ENCODE data around the gene PPP2R1B. TPM values are rescaled to one million over a fixed set of nuclear protein-coding genes. Genes with fewer than 3 reads are reported as not detected.
A peak's percentile ranks its signal among the peaks of the same experiment; 100 is the strongest.

The PPP2R1B gene
- total and polyA plus RNA-seq, 4 donors, result 33.2 to 316 (median 52.5) TPM

GRCh38 chr11:111776398-111777093, 10.4 kb upstream of the PPP2R1B start:
- DNase-seq (ENCODE audit: low spot score), result no peak
- 80% methylated on average over 6 of the region's 6 CpGs for whole genome bisulfite sequencing
- Histone ChIP-seq H3K27me3 (ENCODE audit: control insufficient read depth in 4 of 4, insufficient read depth in 4 of 4, low read length in 3 of 4) (no peaks in the 10 kb centered on the region), H3K4me3 (ENCODE audit: low read depth in 1 of 3, low read length in 3 of 3) (peak overlapping the region; percentile 32 to 62 (median 49)), H3K36me3 (ENCODE audit: control insufficient read depth in 4 of 4, insufficient read depth in 3 of 4, low read depth in 1 of 4, low read length in 3 of 4) (no peaks in the 10 kb centered on the region), H3K27ac (ENCODE audit: low read depth in 1 of 2, low read length in 2 of 2) (peak overlapping the region; percentile 73 to 91), H3K9me3 (ENCODE audit: control insufficient read depth in 4 of 4, low read length in 3 of 4) (no peaks in the 10 kb centered on the region), H3K9ac (ENCODE audit: low read depth in 1 of 2, low read length in 2 of 2) (peak overlapping the region in 1 of 2 donors; percentile 90), H3K4me1 (ENCODE audit: control insufficient read depth in 4 of 4, insufficient read depth in 4 of 4, low read length in 3 of 4) (peaks cover 6 to 66% (median 31%) of the 10 kb centered on the region in 4 donors)
- peak; percentile 60 for TF ChIP-seq SP1 (IDR thresholded peaks at IDR 0.05)
- TF ChIP-seq ATF3 (IDR thresholded peaks at IDR 0.05), result no peak
- no peak for TF ChIP-seq EGR1 (IDR thresholded peaks at IDR 0.05; ENCODE audit: low read depth in 2 of 2)
- TF ChIP-seq YY1 (IDR thresholded peaks at IDR 0.05), result no peak
- no peak for TF ChIP-seq REST (IDR thresholded peaks at IDR 0.05)
- TF ChIP-seq JUND (IDR thresholded peaks at IDR 0.05), result no peak
- TF ChIP-seq RXRA (IDR thresholded peaks at IDR 0.05), result peak; percentile 29 to 57
- TF ChIP-seq MAX (IDR thresholded peaks at IDR 0.05), result no peak
- peak; percentile 38 for TF ChIP-seq HNF4G (IDR thresholded peaks at IDR 0.05)
- no peak for TF ChIP-seq CTCF (IDR thresholded peaks at IDR 0.05; ENCODE audit: low read depth, low read length, missing input control)
- no peak for TF ChIP-seq GABPA (IDR thresholded peaks at IDR 0.05 in 1 of 2, conservative IDR thresholded peaks at IDR 0.05 in 1 of 2)
- no peak for TF ChIP-seq NR2F2 (IDR thresholded peaks at IDR 0.05)
- TF ChIP-seq HNF4A (conservative IDR thresholded peaks at IDR 0.05), result peak; percentile 53 to 74
- TF ChIP-seq FOXA1 (IDR thresholded peaks at IDR 0.05), result no peak
- no peak for TF ChIP-seq TAF1 (conservative IDR thresholded peaks at IDR 0.05)
- TF ChIP-seq FOXA2 (IDR thresholded peaks at IDR 0.05), result no peak

GRCh38 chr11:111774955-111775710, 8.9 kb upstream of the PPP2R1B start:
- no peaks in the 10 kb centered on the region for H3K27me3 ChIP-seq (ENCODE audit: control insufficient read depth in 4 of 4, insufficient read depth in 4 of 4, low read length in 3 of 4)
- peaks cover 6 to 70% (median 31%) of the 10 kb centered on the region in 4 donors for H3K4me1 ChIP-seq (ENCODE audit: control insufficient read depth in 4 of 4, insufficient read depth in 4 of 4, low read length in 3 of 4)
- peak overlapping the region in 1 of 2 donors; percentile 72 for H3K9ac ChIP-seq (ENCODE audit: low read depth in 1 of 2, low read length in 2 of 2)
- H3K9me3 ChIP-seq (ENCODE audit: control insufficient read depth in 4 of 4, low read length in 3 of 4), result no peaks in the 10 kb centered on the region
- WGBS, result 42% methylated on average over 6 of the region's 6 CpGs
- H3K36me3 ChIP-seq (ENCODE audit: control insufficient read depth in 4 of 4, insufficient read depth in 3 of 4, low read depth in 1 of 4, low read length in 3 of 4), result no peaks in the 10 kb centered on the region
- H3K27ac ChIP-seq (ENCODE audit: low read depth in 1 of 2, low read length in 2 of 2), result peak overlapping the region; percentile 73 to 83
- DNase-seq (ENCODE audit: low spot score), result no peak
- no peak overlapping the region for H3K4me3 ChIP-seq (ENCODE audit: low read depth in 1 of 3, low read length in 3 of 3)
- TF ChIP-seq HNF4G (IDR thresholded peaks at IDR 0.05) (peak; percentile 10), SP1 (IDR thresholded peaks at IDR 0.05) (peak; percentile 58), NR2F2 (IDR thresholded peaks at IDR 0.05) (peak; percentile 34), RXRA (IDR thresholded peaks at IDR 0.05) (peak; percentile 53 to 70), MAX (IDR thresholded peaks at IDR 0.05) (peak; percentile 61), ZBTB33 (IDR thresholded peaks at IDR 0.05) (peak; percentile 39), GABPA (IDR thresholded peaks at IDR 0.05 in 1 of 2, conservative IDR thresholded peaks at IDR 0.05 in 1 of 2) (no peak), RAD21 (IDR thresholded peaks at IDR 0.05) (peak; percentile 47 to 54), JUND (IDR thresholded peaks at IDR 0.05) (peak in 1 of 2 donors; percentile 61), HNF4A (conservative IDR thresholded peaks at IDR 0.05) (peak; percentile 72 to 82), TAF1 (conservative IDR thresholded peaks at IDR 0.05) (peak; percentile 19), CTCF (IDR thresholded peaks at IDR 0.05; ENCODE audit: low read depth, low read length, missing input control) (peak; percentile 1), YY1 (IDR thresholded peaks at IDR 0.05) (peak; percentile 71), FOXA2 (IDR thresholded peaks at IDR 0.05) (no peak)

Data from liver (tissue), 9 donors.